ENCODE results near the gene FCHSD2. TPM values are rescaled to one million over a fixed set of nuclear protein-coding genes. Genes with fewer than 3 reads are reported as not detected.
"Not testable (repeated sequence)": the region's sequence is repeated elsewhere in the genome, so short reads cannot be mapped to it uniquely, and the experiment has no call there.

The FCHSD2 gene
- total and polyA plus RNA-seq, 8 donors: 5.5 to 22.5 (median 10.4) TPM

GRCh38 chr11:72828081-72828567 is 314.0 kb downstream of the FCHSD2 start:
- ATAC-seq: no peak
- Histone ChIP-seq H3K27ac (no peak overlapping the region), H3K4me3 (no peak overlapping the region), H3K4me1 (no peaks in the 10 kb centered on the region), H3K9me3 (no peaks in the 10 kb centered on the region), H3K27me3 (no peaks in the 10 kb centered on the region), H3K36me3 (no peaks in the 10 kb centered on the region)
- no peak for TF ChIP-seq CTCF (IDR thresholded peaks at IDR 0.05)
- intact Hi-C loops (cut with DNase I): loop anchor here (5.0 to 10.0 kb wide), 3 partner anchors 347 to 417 kb away; no protein-coding TSS in a partner anchor
- WGBS, 2 donors: 41 to 47% methylated on average over 11 of the region's 11 CpGs
- peak in 1 of 6 donors; percentile 25 for DNase-seq
- FAIRE-seq: no peak

DNA sequence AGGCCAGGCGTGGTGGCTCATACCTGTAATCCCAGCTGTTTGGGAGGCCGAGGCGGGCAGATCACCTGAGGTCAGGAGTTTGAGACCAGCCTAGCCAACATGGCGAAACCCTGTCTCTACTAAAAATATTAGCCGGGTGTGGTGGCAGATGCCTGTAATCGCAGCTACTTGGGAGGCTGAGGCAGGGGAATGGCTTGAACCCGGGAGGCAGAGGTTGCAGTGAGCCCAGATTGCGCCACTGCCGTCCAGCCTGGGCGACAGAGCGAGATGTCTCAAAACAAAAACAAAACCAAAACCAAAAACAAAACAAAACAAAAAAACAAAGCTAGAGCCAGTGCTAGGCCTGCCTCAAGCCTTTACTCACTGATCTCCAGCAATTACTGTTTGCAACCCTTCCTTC is 314.5 kb downstream of the FCHSD2 start:
- H3K4me3 ChIP-seq, H3K36me3 ChIP-seq, DNase-seq, ATAC-seq, H3K27ac ChIP-seq, FAIRE-seq, H3K4me1 ChIP-seq, H3K9me3 ChIP-seq, H3K27me3 ChIP-seq: not testable (repeated sequence)
- 85 to 88% methylated on average over 11 of the region's 11 CpGs for WGBS, 2 donors
- intact Hi-C loops (cut with DNase I): loop anchor here (5.0 to 10.0 kb wide), 3 partner anchors 347 to 417 kb away; no protein-coding TSS in a partner anchor

GRCh38 chr11:72826942-72827480 is 315.1 kb downstream of the FCHSD2 start:
- Histone ChIP-seq H3K4me1 (no peaks in the 10 kb centered on the region), H3K27ac (no peak overlapping the region), H3K36me3 (no peaks in the 10 kb centered on the region), H3K9me3 (no peaks in the 10 kb centered on the region), H3K4me3 (no peak overlapping the region), H3K27me3 (no peaks in the 10 kb centered on the region)
- DNase-seq: peak in 1 of 6 donors; percentile 46
- no peak for ATAC-seq
- no peak for FAIRE-seq
- intact Hi-C loops (cut with DNase I): loop anchor here (5.0 to 10.0 kb wide), 3 partner anchors 348 to 418 kb away; no protein-coding TSS in a partner anchor
- TF ChIP-seq CTCF (IDR thresholded peaks at IDR 0.05): no peak
- WGBS, 2 donors: 85 to 86% methylated on average over 8 of the region's 8 CpGs

DNA sequence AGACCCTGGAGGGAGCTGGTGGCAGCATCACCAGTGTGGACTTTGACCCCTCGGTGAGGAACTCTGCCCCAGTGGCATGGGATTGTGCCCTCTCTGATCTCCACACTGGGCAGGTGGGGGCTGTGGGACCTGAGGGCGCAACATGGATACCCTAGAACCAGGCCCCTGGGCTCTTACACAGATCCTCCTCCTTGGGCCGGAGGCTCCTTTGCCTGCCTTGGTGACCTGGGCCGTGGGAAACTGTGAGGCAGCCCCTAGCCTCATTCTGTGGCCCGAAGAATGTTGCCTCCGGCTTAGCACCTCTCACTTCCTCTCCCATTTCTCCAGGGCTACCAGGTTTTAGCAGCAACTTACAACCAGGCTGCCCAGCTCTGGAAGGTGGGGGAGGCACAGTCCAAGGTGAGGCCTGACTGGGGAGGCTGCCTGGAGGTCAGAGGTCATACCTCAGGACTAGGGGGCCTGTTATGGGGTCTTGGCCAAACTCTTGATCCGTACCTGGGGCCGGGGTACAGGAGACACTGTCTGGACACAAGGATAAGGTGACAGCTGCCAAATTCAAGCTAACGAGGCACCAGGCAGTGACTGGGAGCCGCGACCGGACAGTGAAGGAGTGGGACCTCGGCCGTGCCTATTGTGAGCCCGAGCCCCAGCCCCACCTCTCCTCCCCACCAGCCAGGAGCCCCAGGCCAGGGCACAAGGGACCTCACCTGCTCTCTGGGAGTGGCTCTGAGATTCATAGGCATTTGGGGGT is 315.8 kb downstream of the FCHSD2 start:
- H3K4me1 ChIP-seq: peaks cover 0 to 2% (median 2%) of the 10 kb centered on the region in 3 donors
- H3K4me3 ChIP-seq: no peak overlapping the region
- 89 to 94% methylated on average over 15 of the region's 15 CpGs for WGBS, 2 donors
- ATAC-seq (no peak), FAIRE-seq (no peak), DNase-seq (peak in 2 of 6 donors; percentile 25 to 62)
- no peaks in the 10 kb centered on the region for H3K9me3 ChIP-seq
- H3K27me3 ChIP-seq: no peaks in the 10 kb centered on the region
- intact Hi-C loops (cut with DNase I): loop anchor here (5.0 to 10.0 kb wide), 3 partner anchors 348 to 418 kb away; no protein-coding TSS in a partner anchor
- no peak overlapping the region for H3K27ac ChIP-seq
- H3K36me3 ChIP-seq: no peaks in the 10 kb centered on the region
- no peak for TF ChIP-seq CTCF (IDR thresholded peaks at IDR 0.05)

DNA sequence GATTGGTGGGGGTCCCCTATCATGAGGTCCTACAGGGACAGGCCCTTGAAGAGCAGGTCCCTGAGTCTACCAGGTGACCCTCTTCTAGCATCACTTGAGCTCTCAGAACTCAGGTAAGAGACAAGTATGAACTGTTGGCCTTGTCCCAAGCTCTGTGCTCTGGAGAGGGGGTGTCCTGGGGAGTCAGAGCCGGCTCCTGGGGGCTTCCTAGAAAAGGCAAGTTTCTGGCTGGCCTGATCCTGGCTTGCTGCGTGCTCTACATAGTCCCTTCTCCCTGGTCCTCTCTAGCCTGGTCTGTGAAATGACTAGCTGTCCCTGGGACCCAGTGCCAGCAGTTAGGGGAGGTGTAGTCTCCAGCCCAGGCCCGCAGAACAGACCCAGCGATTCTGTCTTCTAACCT is 316.5 kb downstream of the FCHSD2 start:
- FAIRE-seq (no peak), DNase-seq (no peak), ATAC-seq (no peak)
- no peaks in the 10 kb centered on the region for H3K27me3 ChIP-seq
- intact Hi-C loops (cut with DNase I): loop anchor here (5.0 to 10.0 kb wide), 3 partner anchors 349 to 419 kb away; no protein-coding TSS in a partner anchor
- H3K4me3 ChIP-seq: no peak overlapping the region
- H3K4me1 ChIP-seq: peaks cover 0 to 6% (median 6%) of the 10 kb centered on the region in 3 donors
- no peaks in the 10 kb centered on the region for H3K36me3 ChIP-seq
- H3K9me3 ChIP-seq: no peaks in the 10 kb centered on the region
- no peak overlapping the region for H3K27ac ChIP-seq
- 72 to 78% methylated on average over 4 of the region's 4 CpGs for WGBS, 2 donors
- no peak for TF ChIP-seq CTCF (IDR thresholded peaks at IDR 0.05)
